Neuronal stem cell (in vitro differentiated cells): Measurements from ENCODE around the gene GPR50.
A peak's percentile ranks its signal among the peaks of the same experiment; 100 is the strongest.

ENCODE experiments used
- DNase-seq: peaks from one replicate; pipeline ENCODE4 v3.0.0-alpha.2; 2013; ENCODE audit warnings: low spot score
- H2AFZ ChIP-seq: one replicate; pipeline ENCODE4 v1.6.1; 2013; ENCODE audit warnings: mild to moderate bottlenecking, low read length, inconsistent platforms
- H2AK5ac ChIP-seq: 2 replicates; pipeline ENCODE4 v1.6.1; 2013; ENCODE audit warnings: low read depth, mild to moderate bottlenecking, inconsistent platforms, low read length, moderate library complexity, mixed read lengths
- H2BK120ac ChIP-seq: 2 replicates; pipeline ENCODE4 v1.6.1; 2013; ENCODE audit warnings: low read depth, mild to moderate bottlenecking, inconsistent platforms, low read length, moderate library complexity, mixed read lengths
- H2BK12ac ChIP-seq: one replicate; pipeline ENCODE4 v1.6.1; 2013; ENCODE audit warnings: low read length, inconsistent platforms
- H2BK15ac ChIP-seq: 2 replicates; pipeline ENCODE4 v1.6.1; 2013; ENCODE audit warnings: mild to moderate bottlenecking, low read length, inconsistent platforms, mixed read lengths
- H2BK5ac ChIP-seq: one replicate; pipeline ENCODE4 v1.6.1; 2013; ENCODE audit warnings: inconsistent platforms, mild to moderate bottlenecking, low read length, moderate library complexity
- H3K14ac ChIP-seq: one replicate; pipeline ENCODE4 v1.6.1; 2013; ENCODE audit warnings: low read length, inconsistent platforms
- H3K18ac ChIP-seq: 2 replicates; pipeline ENCODE4 v1.6.1; 2013; ENCODE audit warnings: low read length, inconsistent platforms
- H3K23ac ChIP-seq: 2 replicates; pipeline ENCODE4 v1.6.1; 2013; ENCODE audit warnings: low read depth, mild to moderate bottlenecking, mixed read lengths, low read length, inconsistent platforms; ENCODE audit not compliant: poor library complexity
- H3K27ac ChIP-seq: replicated peaks from 3 replicates; pipeline ENCODE4 v1.5.1; 2013; ENCODE audit warnings: low read length, inconsistent platforms
- H3K27me3 ChIP-seq, 3 experiments: 2 replicates each; pipeline ENCODE4 v1.6.1; 2013; ENCODE audit warnings: low read length in 3 of 3, mild to moderate bottlenecking in 2 of 3, inconsistent platforms in 1 of 3, low read depth in 1 of 3, mixed read lengths in 1 of 3, moderate library complexity in 1 of 3; ENCODE audit not compliant: control insufficient read depth in 3 of 3, insufficient read depth in 3 of 3
- H3K36me3 ChIP-seq, 2 donors: replicated peaks in 1 of 2; 2 replicates each; pipeline ENCODE4 v1.6.1; 2013; ENCODE audit warnings: low read length in 2 of 2; ENCODE audit not compliant: control insufficient read depth in 2 of 2, insufficient read depth in 2 of 2
- H3K4ac ChIP-seq: 2 replicates; pipeline ENCODE4 v1.6.1; 2013; ENCODE audit warnings: inconsistent platforms, mild to moderate bottlenecking, low read length, moderate library complexity
- H3K4me1 ChIP-seq, 2 donors: 1 replicate in 1 of 2; 2 replicates in 1 of 2; pipeline ENCODE4 v1.6.1; 2013; ENCODE audit warnings: low read length in 2 of 2, low read depth in 1 of 2; ENCODE audit not compliant: control insufficient read depth in 2 of 2, insufficient read depth in 1 of 2
- H3K4me2 ChIP-seq: one replicate; pipeline ENCODE4 v1.6.1; 2013; ENCODE audit warnings: mild to moderate bottlenecking, low read length, inconsistent platforms; ENCODE audit not compliant: insufficient read depth, poor library complexity, severe bottlenecking
- H3K4me3 ChIP-seq, 2 donors: 2 replicates each; pipeline ENCODE4 v1.5.1; 2013; ENCODE audit warnings: low read length in 2 of 2, mild to moderate bottlenecking in 2 of 2, inconsistent platforms in 1 of 2, moderate library complexity in 1 of 2
- H3K79me1 ChIP-seq: one replicate; pipeline ENCODE4 v1.6.1; 2013; ENCODE audit warnings: low read depth, mild to moderate bottlenecking, inconsistent platforms, low read length, moderate library complexity
- H3K9ac ChIP-seq: one replicate; pipeline ENCODE4 v1.6.1; 2013; ENCODE audit warnings: mild to moderate bottlenecking, low read depth, low read length, inconsistent platforms; ENCODE audit not compliant: poor library complexity
- H3K9me3 ChIP-seq, 2 donors: replicated peaks in 1 of 2; 2 replicates each; pipeline versions ENCODE3 to v1.6.1; 2013; ENCODE audit warnings: low read length in 2 of 2, mild to moderate bottlenecking in 2 of 2, inconsistent platforms in 1 of 2, low read depth in 1 of 2, mixed read lengths in 1 of 2, moderate library complexity in 1 of 2; ENCODE audit not compliant: control insufficient read depth in 2 of 2, insufficient read depth in 1 of 2
- H4K8ac ChIP-seq: one replicate; pipeline ENCODE4 v1.6.1; 2013; ENCODE audit warnings: low read depth, mild to moderate bottlenecking, inconsistent platforms, low read length, moderate library complexity
- H4K91ac ChIP-seq: one replicate; pipeline ENCODE4 v1.6.1; 2013; ENCODE audit warnings: low read length, low read depth, mild to moderate bottlenecking, inconsistent platforms; ENCODE audit not compliant: poor library complexity
- WGBS, 2 donors: extraction: QIAGEN DNeasy Blood & Tissue Kit; methylation state at CpG; one replicate each; pipeline ENCODE4 v1.1.7; 2013; ENCODE audit warnings: missing lambda C conversion rate in 2 of 2, mixed read lengths in 1 of 2; ENCODE audit not compliant: insufficient read length in 2 of 2, insufficient replicate concordance in 1 of 2; ENCODE audit errors: extremely low coverage in 2 of 2; 5-methylcytosine and 5-hydroxymethylcytosine counted together

Gene GPR50

DNA sequence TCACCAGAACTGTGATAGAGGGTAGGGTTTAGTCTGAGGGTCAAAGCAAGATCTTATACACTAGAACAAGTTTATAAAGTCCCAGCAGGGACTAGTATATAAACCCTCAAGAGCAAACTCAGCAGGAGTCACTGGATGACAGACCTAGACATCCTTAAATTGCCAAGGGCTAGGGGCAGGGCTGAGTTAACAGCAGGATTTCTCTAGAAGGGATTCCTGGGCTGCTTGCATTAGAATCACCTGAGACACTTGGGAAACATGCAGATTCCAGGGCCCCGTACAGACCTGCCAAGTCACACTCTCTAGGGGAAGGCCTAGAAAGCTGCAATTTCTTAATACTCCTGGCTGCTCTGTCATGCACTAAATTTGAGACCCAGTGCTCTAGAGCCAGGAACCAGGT is 6.6 kb upstream of the GPR50 start:
- no peak overlapping the region for H3K9ac ChIP-seq
- H4K8ac ChIP-seq = no peak overlapping the region
- H3K36me3 ChIP-seq = no peaks in the 10 kb centered on the region
- no peak overlapping the region for H3K14ac ChIP-seq
- no peak overlapping the region for H3K4me2 ChIP-seq
- H3K27me3 ChIP-seq = peaks cover 0 to 44% (median 1%) of the 10 kb centered on the region in 3 experiments
- H3K4me3 ChIP-seq = no peak overlapping the region
- no peak overlapping the region for H2BK120ac ChIP-seq
- H4K91ac ChIP-seq = no peak overlapping the region
- no peak overlapping the region for H2BK12ac ChIP-seq
- H3K79me1 ChIP-seq = no peaks in the 10 kb centered on the region
- H3K9me3 ChIP-seq = no peaks in the 10 kb centered on the region
- H2BK5ac ChIP-seq = no peak overlapping the region
- no peak overlapping the region for H2AK5ac ChIP-seq
- H3K27ac ChIP-seq = no peak overlapping the region
- no peak overlapping the region for H2BK15ac ChIP-seq
- H3K4me1 ChIP-seq = no peaks in the 10 kb centered on the region
- H3K18ac ChIP-seq = no peak overlapping the region
- no peak overlapping the region for H3K4ac ChIP-seq
- DNase-seq = no peak
- no peak overlapping the region for H3K23ac ChIP-seq
- no peak overlapping the region for H2AFZ ChIP-seq
- no CpG with 5 or more reads among the region's 1 CpG for WGBS, 2 donors

DNA sequence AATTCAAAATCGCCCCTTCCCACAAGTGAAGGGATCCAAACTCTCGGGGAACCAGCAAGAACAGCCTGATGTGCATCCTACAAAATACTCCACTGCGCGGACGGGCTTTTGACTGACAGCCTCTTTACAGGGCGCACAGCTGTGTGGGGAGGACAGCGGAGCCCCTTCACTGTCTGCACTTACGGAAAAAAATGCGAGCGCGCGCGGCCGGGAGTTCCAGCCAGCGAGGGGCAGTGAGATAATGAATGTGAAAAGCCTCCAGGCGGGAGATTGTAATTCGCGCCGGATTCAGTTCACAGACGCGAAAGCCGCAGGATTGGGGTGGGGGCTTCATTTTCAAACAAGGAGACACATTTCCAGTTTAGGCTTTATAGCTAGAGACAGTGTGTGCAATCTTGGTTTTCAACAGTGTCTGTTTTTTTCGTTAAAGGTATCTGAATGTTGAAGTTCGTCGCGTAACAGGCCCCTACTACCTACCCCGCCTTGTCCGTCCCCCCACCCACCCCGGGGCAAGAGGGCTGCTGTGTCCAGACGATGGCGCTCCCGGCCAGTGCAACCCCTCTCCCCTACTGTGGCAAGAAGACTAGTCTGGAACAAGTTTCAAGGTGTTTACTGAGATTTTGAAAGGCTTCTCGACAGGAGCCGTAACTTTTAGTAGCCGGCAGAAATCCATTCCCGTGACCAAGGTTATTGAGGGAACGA is 1.7 kb upstream of the GPR50 start:
- Histone ChIP-seq H3K4ac (no peak overlapping the region), H4K91ac (no peak overlapping the region), H3K14ac (no peak overlapping the region), H3K27me3 (peaks cover 0 to 86% (median 1%) of the 10 kb centered on the region in 3 experiments), H2AFZ (peak overlapping the region; percentile 76), H3K18ac (no peak overlapping the region), H3K79me1 (no peaks in the 10 kb centered on the region), H3K4me3 (peak overlapping the region in 1 of 2 donors; percentile 80), H3K36me3 (no peaks in the 10 kb centered on the region), H3K27ac (no peak overlapping the region), H4K8ac (no peak overlapping the region), H2BK5ac (no peak overlapping the region), H2BK15ac (no peak overlapping the region), H3K9me3 (peaks cover 0 to 3% of the 10 kb centered on the region in 2 donors), H3K23ac (no peak overlapping the region), H3K4me2 (peak overlapping the region; percentile 45), H2BK12ac (no peak overlapping the region), H2AK5ac (no peak overlapping the region), H2BK120ac (no peak overlapping the region), H3K9ac (peak overlapping the region; percentile 21), H3K4me1 (peaks cover 0 to 3% of the 10 kb centered on the region in 2 donors)
- WGBS, 2 donors = no CpG with 5 or more reads among the region's 37 CpGs
- DNase-seq = no peak

DNA sequence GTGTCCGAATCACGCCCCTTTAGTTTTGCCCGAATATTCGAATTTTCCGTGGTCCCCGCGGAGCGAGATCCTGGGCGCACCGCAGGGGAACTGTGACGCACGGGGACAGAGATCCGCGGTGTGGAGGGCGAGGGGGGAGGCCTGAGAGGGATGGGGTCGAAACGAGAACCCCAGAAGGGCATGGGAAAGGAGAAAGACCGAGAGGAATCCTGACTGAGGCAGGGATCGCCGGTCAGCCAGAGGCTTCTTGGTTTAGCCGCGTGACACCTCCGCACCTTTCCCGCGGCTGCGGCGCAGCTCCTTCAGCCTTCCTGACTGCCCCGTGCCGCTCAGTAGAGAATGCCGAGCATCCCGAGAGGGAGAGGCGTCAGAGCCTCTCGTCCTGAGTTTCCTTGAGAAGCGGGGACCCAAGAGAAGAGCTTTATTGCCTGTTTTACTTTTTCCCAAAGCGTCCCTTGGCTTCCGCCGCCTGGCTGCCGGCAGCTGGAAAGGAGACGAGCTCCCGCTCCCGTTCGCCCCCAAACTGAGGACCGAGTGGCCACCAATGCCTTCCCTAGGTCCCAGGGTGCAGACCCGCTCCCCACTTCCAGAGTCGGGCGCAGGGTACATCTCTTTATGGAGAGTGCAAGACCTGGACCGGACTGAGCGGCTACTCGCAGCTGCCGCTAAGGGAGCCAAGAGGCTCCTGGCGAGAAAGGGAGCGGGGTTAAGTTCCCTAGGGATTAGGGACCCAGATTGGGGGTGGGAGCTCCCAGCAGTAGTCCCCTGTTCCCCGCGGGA is 911 bp upstream of the GPR50 start:
- Histone ChIP-seq H3K36me3 (peaks cover 0 to 5% of the 10 kb centered on the region in 2 donors), H3K27me3 (peaks cover 0 to 86% (median 1%) of the 10 kb centered on the region in 3 experiments), H3K18ac (peak overlapping the region; percentile 44), H3K4me2 (peak overlapping the region; percentile 45), H3K27ac (no peak overlapping the region), H2AK5ac (no peak overlapping the region), H3K79me1 (no peaks in the 10 kb centered on the region), H2BK120ac (no peak overlapping the region), H3K9ac (peak overlapping the region; percentile 21), H3K4me1 (peaks cover 0 to 3% of the 10 kb centered on the region in 2 donors), H3K9me3 (peaks cover 0 to 5% of the 10 kb centered on the region in 2 donors), H2BK15ac (no peak overlapping the region), H4K8ac (no peak overlapping the region), H4K91ac (no peak overlapping the region), H2BK5ac (no peak overlapping the region), H3K4me3 (peak overlapping the region in 1 of 2 donors; percentile 80), H3K23ac (no peak overlapping the region), H3K14ac (no peak overlapping the region), H3K4ac (no peak overlapping the region), H2BK12ac (no peak overlapping the region), H2AFZ (peak overlapping the region; percentile 76)
- DNase-seq = no peak
- no CpG with 5 or more reads among the region's 54 CpGs for whole genome bisulfite sequencing, 2 donors
